GM18499 (cell line): ENCODE measurements around the gene HEXB.

ENCODE experiments used
- ATAC-seq: cut with Tn5 transposase; IDR thresholded peaks from one replicate; pipeline ENCODE4 v1.9.1; 2021; ENCODE audit warnings: moderate number of reproducible peaks; ENCODE audit not compliant: insufficient read depth, unreplicated experiment

HEXB gene

GRCh38 chr5:74684900-74685851 lies at the start of gene HEXB:
HEXB (plus strand) TSS chr5:74685233; CDS start chr5:74685261, 28 bp downstream.
- ATAC-seq = peak; percentile 35

GRCh38 chr5:74636149-74636548 lies 48.9 kb upstream of the HEXB start:
- ATAC-seq = no peak

GRCh38 chr5:74636552-74636951 lies 48.5 kb upstream of the HEXB start:
- ATAC-seq = no peak

- no peak for ATAC-seq
Observed at GRCh38 chr5:74638544-74638969, 46.5 kb upstream of the HEXB start.

- peak; percentile 48 for ATAC-seq
Observed at GRCh38 chr5:74638970-74639806, 45.8 kb upstream of the HEXB start.

GRCh38 chr5:74639807-74640449 lies 45.1 kb upstream of the HEXB start:
- ATAC-seq = no peak

GRCh38 chr5:74640450-74640953 lies 44.5 kb upstream of the HEXB start, which contains the start of gene ENC1:
ENC1 (minus strand) TSS chr5:74640728; CDS start chr5:74636485, 4,243 bp downstream.
- no peak for ATAC-seq

- no peak for ATAC-seq
Observed at GRCh38 chr5:74640954-74641734, 43.9 kb upstream of the HEXB start.

GRCh38 chr5:74641735-74642542 lies 43.1 kb upstream of the HEXB start:
- ATAC-seq = no peak

GRCh38 chr5:74642543-74642863 lies 42.5 kb upstream of the HEXB start:
- ATAC-seq = no peak

- no peak for ATAC-seq
Observed at GRCh38 chr5:74643111-74643562, 41.9 kb upstream of the HEXB start.

- no peak for ATAC-seq
Observed at GRCh38 chr5:74647096-74647495, 37.9 kb upstream of the HEXB start.

- ATAC-seq = no peak
Observed at GRCh38 chr5:74648835-74649293, 36.2 kb upstream of the HEXB start.

GRCh38 chr5:74649421-74649973 lies 35.5 kb upstream of the HEXB start:
- no peak for ATAC-seq

- ATAC-seq = no peak
Observed at GRCh38 chr5:74651710-74652109, 33.3 kb upstream of the HEXB start.

GRCh38 chr5:74652576-74652975 lies 32.5 kb upstream of the HEXB start:
- no peak for ATAC-seq

- no peak for ATAC-seq
Observed at GRCh38 chr5:74653991-74654390, 31.0 kb upstream of the HEXB start.

- ATAC-seq = no peak
Observed at GRCh38 chr5:74655206-74655605, 29.8 kb upstream of the HEXB start.
